HG03457 (cell line): Measurements from ENCODE around the gene RAB11FIP4.

Source experiments
- ATAC-seq: cut with Tn5 transposase; IDR thresholded peaks from one replicate; pipeline ENCODE4 v1.9.1; 2021; ENCODE audit warnings: moderate number of reproducible peaks; ENCODE audit not compliant: unreplicated experiment

The RAB11FIP4 gene

DNA sequence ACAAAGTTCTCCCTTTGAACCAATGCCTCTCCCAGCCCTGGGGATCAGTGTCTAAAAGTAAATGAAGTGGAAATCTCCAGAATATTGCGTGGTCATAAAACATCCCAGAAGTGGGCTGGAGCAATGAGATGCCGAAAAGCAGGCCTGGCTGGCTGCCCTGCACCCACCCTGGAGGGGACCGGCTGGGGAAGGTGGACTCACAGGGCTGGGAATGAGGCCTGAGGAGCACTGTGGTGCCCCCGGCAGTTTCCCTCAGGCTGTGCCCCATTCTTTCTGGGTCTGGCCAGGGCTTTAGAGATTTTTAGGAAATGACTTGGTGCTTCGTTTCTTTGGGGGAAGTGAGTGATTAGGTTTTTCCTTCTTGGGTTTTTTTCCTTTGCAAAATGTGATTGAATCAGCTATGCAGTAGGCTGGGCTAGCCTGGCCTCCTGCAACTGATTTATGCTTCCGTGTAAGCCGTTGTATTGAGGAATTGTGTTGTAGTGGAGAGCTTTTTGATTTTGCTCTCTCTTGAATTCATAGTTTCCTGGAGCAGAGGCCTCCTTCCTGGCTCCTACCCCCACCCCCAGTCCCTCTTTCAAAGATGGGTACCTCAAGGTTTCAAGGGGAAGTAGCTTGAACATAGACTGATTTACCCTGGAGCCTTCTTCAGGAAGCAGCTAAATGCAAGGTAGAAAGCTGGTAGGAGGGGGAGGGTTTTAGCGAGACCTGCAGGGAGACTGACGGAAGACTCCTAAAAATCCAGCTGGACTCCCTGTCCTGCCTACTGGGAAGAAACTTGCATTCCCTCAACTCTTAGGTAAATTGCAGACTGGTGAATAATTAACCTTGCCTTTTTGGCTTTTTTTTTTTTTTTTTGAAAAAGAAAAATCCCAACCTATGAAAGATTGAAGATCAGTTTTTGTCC, 170.2 kb downstream of the RAB11FIP4 start:
- no peak for ATAC-seq

DNA sequence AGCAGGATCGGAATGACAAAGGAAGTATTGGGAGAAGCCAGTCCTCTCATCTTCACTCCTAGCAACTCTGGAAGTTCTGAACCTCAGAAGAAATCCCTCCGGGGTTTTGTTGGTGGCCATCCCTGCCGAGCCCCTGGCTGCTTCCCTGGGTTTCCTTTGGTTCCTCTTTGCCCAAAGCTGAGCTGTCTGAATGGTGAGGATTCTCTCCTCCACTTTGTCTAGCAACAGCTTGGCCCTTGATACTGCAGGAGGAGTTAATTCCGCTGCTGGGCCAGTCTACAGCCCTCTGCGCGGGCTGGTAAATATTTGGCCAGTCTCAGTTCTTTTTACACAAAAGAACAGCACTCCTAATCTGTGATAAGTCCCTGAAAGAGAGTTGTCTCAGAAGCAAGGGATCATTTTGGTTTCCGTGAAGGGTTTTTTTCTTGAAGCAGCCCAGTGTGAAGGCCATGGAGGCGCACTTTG, 170.9 kb downstream of the RAB11FIP4 start:
- no peak for ATAC-seq

DNA sequence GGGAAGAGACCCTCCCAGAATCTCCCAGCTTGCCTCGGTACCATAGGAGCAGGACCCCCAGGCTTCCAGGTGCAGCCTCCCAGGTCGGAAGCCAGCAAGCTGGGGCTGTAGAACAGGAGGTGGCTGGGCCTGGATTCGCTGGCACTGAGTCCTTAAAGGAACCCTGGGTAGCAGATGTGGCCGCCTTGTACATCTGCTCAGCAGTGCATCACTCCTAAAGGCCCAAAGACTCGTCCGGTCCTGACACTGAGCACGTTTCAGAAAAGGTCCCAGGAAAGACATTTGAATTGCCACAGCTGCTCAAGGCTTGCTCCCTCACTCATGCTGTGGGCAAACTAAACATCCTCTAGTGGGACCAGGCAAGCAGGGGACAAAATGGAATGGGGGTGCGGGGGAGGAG, 172.8 kb downstream of the RAB11FIP4 start:
- ATAC-seq = no peak

DNA sequence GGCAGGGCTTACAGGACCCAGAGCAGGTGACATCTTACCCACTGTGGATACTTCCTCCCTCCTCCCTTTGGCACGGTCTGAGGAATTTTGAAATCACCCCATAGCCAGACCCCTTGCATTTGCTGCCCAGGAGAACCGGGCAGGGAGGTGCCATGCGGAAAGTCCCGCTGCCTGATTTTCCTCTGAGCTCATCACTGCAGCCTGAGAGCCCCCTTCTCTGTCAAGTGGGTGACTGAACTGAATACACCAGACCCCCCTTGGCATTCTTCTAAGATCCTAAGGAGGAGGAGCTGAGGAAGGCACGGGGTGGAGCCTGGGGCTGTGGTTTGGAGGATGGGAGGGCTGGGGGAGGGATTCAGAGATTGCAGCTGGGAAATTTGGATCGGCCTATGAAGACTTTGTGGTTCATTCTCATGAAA, 173.4 kb downstream of the RAB11FIP4 start:
- ATAC-seq = no peak

DNA sequence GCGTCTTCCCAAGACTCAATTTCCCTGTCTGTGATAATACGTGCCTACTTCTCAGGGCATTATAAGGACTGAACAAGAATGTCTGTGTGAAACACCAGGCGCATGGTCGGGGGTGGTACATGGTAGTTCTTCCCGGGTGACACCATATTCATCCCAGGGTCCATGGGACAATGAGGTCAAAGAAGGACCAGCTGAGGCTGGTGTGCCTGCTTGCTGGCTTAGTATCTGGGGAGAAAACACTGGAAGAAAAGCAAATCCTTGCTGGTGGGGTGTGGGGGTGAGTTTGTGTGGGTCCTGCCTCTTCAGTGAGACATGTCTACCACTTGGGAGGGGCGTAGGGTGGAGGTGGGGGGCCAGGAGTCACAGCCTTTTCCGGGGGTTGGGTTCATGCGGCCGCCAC, 174.2 kb downstream of the RAB11FIP4 start:
- ATAC-seq = no peak

DNA sequence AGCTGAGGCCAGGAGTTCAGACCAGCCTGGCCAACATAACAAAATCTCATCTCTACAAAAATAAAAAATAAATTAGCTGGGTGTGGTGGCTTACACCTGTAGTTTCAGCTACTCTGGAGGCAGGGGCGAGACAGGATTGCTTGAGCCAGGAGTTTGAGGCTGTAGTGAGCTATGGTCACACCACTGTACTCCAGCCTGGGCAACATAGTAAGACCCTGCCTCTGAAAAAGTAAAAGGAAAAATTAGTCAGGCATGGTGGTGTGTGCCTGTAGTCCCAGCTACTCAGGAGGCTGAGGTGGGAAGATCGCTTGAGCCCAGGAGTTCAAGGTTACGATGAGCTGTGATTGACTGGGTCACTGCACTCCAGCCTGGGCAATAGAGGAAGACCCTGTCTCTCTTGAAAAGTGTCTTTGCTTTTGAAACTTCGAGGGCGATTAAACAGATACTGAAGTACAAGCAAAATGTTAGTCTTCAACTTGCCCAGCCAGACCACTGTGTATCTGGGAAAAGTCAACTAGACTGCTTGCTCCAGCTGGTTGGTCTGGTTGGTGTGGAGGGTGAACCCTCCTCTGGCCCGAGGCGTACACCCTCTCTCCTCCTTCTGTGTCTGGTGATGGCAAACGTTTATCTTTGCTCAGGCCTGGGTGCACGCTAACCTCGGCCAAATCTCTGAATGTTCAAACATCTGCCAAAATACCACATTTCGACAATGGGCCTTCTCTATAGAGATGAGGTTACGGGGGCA, 174.9 kb downstream of the RAB11FIP4 start:
- ATAC-seq = no peak

DNA sequence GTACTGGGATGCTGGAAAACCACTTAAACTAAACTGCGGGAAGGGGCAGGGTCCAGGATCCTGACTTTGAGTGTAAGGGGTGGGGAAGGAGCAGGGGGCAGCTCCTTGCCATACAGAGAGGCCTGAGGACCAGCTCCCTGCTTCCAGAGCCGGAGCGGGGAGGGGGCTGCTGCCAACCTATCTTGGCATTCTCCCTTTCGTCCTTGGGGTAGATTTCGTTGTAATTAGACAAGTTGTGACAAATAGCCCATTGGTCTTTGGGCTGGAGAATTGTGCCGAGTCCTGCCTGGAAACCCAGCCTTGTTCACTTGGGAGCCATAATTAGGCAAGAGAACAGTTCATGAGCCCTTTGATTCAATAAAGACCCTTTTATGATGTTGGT, 175.5 kb downstream of the RAB11FIP4 start:
- no peak for ATAC-seq

DNA sequence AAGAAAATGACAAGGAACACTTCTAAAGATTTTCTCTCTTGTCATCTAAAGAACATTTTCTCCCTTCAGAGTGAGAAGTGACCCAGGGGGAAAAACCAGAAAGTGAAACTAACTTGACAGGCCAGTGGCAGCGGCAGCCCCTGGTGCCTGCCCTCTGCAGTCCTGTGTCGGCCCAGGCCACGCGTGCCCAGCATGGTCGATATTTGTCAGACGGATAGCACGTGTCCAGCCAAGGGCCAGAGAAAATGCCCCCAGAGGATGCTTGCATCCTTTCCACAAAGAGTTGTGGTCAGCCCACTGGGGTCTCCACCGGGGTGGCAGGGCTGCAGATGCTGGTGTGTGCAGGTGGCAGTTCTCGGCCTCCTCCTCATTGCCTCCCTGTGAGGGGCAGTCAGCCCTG, 176.6 kb downstream of the RAB11FIP4 start:
- ATAC-seq = no peak

DNA sequence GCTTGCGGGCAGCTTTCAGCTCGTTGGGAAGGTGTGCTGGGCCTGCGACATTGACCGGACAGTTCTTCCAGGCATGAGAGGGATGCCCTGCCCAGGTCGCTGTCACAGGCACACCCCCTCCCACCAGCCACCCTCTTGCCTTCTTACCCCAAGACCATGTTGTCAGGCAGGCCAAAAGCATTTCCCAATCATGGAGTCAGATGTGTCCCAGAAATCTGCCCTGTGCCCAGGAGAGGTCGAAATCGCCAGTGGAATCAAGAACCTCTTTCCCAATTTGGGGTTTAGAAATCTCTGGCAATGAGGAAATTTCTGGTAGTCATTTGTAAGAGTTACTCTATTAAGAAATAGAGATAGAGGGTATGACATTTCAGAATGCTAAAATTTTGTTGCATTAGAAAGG, 177.1 kb downstream of the RAB11FIP4 start:
- no peak for ATAC-seq

DNA sequence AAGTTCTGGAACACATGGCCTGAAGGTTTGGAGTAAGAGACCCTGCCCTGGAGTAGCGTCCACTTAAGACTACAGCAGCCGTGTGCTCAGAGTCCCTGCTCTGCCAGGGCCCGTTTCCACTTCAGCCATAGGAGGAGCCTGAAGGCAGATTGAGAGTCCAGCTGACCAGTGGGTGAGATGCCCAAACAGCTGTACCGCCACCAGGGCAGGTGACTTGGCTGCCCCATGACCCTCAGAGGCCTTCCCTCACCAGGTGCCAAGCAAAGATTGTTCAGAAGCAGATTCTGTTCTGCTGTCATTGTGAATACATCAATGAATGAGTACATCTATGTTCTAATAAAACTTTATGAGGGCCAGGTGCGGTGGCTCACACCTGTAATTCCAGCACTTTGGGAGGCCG, 178.8 kb downstream of the RAB11FIP4 start:
- ATAC-seq = no peak

DNA sequence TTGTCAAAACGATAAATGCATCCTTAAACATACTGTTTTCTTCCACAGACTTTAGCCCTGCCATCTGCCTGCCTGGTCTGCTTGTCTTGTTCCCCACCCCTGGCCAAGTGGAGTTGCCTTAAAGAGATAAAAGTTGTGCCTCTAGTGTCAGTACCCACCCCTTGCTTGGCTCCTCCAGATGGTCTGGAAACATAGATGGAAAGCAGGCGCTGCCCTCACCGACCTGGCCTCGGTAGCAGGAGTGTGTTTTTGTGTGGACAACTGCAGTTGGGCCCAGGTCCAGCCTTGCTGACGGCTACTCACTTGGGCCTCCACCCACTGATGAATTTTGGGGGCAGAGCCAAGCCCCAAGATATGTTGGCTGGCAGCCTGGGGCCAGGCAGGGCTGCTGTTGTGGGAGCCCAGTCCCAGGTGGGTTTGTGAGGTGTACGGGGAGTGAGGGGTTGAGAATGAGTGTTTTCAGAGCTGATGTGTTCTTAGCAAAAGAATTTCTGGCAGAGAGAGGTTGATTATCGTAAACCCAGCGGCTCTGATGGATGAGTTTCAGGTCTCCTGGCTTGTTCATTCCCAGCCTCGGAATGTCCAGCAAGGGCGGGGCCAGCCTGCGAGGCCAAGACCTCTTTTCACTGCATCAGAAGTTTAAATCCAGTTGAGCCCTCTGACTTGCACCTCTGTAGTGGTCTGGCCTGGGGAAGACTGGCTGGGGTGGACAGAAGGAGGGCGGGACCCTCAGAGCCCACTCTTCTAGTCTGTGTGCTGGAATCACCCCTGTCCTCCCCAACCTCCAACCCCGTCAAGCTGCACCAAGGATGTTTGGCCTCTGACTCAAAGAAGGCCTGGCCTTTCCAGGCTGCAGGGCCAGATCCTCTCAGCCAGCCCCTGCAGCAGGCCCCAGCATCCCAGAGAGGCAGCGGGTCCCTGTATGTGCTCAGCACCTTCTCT, 179.7 kb downstream of the RAB11FIP4 start:
- ATAC-seq = no peak

DNA sequence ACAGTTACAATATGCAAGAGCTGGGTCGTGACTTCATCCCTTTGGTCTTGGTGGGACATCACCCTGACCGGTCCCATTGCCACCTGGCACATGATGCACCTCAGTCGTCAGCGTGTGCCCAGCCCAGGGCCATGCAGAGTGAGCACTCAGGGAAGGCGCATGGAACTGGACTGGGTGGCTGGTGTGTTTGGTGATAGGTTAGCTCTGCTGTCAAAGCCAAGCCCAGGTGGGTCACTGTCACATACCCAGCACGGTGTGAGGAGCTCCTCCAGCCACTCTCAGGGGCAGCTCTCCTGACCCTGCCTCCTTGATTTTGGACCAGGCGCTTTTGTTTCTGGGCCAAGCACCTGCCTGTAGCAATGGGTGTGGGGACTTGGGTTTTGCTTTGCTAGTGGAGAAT, 180.9 kb downstream of the RAB11FIP4 start:
- no peak for ATAC-seq

DNA sequence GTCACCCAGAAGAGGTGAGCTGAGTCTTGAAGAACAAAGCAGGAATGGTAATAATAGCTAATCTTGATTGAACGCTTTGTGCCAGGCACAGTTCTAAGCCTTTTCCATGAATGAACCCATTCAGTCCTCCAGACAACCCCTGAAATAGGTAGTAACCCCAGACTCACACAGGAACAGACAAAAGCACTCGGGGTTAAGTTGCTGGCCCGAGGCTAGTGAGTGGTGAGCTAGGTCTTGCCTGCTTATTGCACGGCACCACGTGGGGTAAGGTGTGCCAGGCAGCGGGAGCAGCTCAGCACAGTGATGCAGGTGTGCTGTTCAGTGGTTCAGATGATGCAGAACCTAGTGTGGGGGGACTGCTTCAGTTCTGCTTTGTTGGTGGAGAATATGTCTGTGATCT, 181.6 kb downstream of the RAB11FIP4 start:
- ATAC-seq = no peak

DNA sequence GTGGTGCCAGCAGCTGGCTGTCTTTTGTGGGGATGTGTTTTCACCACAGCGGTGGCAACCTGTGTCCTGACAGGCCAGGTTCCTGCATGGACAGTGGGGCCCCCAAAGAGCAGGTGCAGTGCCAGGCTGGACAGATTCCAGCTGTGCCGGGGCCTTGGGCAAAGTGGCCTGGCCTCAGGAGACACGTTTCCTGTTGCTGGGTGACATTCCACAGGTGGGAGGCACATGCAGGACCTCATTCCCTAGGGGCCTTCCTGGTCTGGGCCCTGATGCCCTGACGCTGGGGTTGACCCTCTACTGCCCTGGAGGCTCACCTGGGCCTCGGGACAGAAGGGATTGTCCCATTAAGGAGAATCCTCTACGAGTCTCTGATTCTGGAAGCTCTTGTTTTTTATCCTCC, 182.4 kb downstream of the RAB11FIP4 start:
- ATAC-seq = no peak

DNA sequence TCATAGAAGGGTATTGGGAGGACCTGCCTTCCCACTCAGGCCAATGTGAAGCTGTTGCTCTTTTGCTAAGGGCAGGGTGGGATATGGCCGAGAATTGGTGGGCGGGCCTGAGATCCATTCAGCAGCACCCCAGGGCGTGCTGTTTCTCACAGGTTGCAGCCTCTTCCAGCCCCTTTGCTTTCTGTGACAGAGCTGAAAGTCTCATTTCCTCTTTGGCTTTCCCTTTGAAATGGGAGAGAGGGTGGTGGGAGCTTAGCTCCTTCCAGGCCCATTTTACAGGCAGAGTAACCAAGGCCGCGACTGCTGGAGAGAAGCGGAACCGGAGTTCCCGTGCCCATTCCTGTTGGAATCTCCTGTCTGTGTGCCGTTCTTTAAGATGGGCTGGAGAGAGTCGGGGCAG, 183.0 kb downstream of the RAB11FIP4 start:
- ATAC-seq = no peak

DNA sequence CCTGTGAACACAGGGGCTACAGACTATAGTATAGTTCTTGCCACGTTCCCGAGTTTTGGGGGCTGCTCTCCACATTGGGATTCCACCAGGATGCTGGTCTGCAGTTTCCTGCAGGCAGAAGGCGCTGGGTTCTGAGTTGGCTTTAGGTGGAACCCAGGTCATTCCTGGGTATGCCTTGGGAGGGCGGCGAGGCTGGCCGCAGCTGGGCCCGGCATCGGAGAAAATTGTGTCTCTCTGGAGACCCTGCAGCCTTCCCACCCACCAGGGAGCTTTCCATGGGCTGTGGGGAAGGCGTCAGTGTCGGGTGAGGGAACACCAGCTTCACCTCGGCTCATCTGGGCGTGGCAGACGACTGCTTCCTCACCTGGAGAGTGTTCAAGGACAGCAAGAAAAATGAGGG, 183.6 kb downstream of the RAB11FIP4 start:
- no peak for ATAC-seq

DNA sequence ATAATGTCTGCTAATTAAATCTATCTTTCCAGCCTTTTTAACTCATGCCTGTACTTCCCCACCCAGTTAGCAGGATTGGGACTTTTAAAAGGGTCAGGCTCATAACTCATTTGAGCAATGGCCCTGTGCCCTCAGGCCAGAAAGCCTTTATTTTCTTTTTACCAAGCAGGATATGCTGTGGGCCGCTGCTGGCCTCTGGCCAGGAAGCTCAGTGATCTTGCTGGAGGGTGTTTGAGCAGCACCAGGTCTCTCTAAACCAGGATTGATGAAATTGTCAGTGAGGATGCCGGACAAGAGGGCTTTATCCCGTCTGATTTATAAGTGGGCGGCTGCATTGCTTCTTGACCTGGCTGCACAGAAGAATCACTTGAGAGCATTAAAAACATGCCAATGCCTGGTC, 187.8 kb downstream of the RAB11FIP4 start:
- ATAC-seq = no peak

DNA sequence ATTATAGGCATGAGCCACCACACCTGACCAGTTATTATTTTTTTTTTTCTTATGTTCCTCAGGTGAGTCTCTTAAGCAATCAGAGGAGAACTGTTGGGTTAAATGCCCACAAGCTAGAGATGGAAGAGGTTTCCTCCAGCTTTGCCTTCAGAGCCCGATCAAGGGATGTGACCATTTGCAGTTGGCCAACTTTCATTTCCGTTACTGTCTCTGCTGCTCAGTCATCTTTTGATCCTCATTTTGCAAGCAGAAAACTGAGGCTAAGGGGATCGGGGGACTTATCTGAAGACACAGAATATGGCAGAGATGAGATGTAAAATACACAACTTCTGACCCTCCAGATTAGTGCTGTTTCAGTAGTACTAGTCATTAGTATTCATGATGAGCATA, 188.8 kb downstream of the RAB11FIP4 start:
- no peak for ATAC-seq

DNA sequence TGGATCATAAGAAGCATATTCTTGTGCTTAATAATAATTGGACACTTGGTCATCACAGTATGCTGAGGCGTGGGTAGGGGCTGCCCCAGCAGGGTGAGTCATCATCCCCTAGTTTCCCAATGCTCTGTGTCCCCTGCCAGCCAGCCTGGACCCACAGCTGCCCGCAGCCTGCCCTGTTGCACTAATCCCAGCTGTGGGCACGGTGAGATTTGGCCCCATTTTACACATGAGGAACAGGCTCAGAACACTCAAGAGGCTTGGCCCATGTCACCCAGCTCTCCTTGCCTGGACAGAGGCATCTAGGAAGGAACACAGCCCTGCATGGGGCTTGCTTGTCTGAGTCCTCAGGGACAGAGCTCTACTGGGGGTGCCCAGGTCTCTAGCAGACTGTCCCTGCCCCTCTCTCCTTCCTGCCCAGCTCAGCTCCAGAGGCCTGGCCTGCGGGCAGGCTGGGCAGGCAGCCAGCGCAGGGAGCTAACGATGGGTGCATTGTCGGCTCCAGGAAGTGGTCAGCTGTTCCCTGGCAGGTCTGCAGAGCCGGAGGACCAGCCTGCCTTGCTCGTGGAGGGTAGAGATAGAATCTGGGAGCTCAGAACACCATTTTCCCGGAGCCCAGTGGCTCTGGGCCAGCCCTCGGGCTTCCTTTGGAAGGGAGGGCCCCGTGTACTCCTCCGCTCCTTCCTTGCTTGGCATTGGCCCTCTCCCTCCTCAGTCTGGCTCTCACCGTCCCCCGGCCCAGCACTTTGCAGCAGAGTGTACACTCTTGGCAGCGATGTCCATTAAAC, 189.4 kb downstream of the RAB11FIP4 start:
- no peak for ATAC-seq

DNA sequence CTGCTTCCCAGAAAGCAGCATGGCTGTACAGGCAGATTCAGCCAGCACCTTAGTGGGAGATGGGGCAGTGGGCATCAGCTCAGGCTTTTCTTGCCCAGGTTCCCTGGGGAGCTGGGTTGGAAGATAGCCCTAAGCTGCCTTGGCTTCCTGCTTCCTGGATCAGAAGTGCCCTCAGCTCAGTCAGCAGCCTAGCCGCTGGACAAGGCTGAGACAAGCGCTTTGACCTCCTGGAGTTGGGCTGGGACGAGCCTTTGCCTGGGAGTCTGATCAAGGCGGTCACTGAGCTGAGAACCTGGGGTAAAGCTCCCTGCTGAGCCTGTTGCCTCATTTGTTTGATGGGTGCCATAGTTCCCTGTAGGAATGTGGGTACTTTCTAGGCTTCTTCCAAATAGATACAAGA, 190.0 kb downstream of the RAB11FIP4 start:
- ATAC-seq = no peak
